Stomach (tissue), 19 donors: ENCODE data around the gene CFHR4. TPM values are rescaled to one million over a fixed set of nuclear protein-coding genes. Genes with fewer than 3 reads are reported as not detected.
"Not testable (repeated sequence)": the region's sequence is repeated elsewhere in the genome, so short reads cannot be mapped to it uniquely, and the experiment has no call there.

Source experiments
- DNase-seq, 2 donors: peaks; one replicate each; pipeline versions ENCODE4 v3.0.0 to v3.0.0-alpha.2; 2013 to 2019
- H3K27ac ChIP-seq, 5 donors: fragments of 200-600 bp in 4 of 5; sonication (generic) in 4 of 5; one replicate each; pipeline ENCODE4 v1.5.1; 2013 to 2019; ENCODE audit warnings: mild to moderate bottlenecking in 1 of 5, moderate library complexity in 1 of 5
- H3K27me3 ChIP-seq, 3 donors: fragments of 200-600 bp; sonication (generic); one replicate each; pipeline ENCODE4 v1.5.1; 2017 to 2019; ENCODE audit warnings: mixed run types in 1 of 3
- H3K36me3 ChIP-seq, 4 donors: fragments of 200-600 bp; sonication (generic); 1 replicate in 3 of 4; 2 replicates in 1 of 4; pipeline ENCODE4 v1.5.1; 2016 to 2019
- H3K4me1 ChIP-seq, 4 donors: fragments of 200-600 bp; sonication (generic); one replicate each; pipeline ENCODE4 v1.5.1; 2016 to 2019
- H3K4me3 ChIP-seq, 4 donors: fragments of 200-600 bp; sonication (generic) in 3 of 4; one replicate each; pipeline ENCODE4 v1.5.1; 2016 to 2019; ENCODE audit warnings: mild to moderate bottlenecking in 1 of 4
- H3K9me3 ChIP-seq, 4 donors: fragments of 200-600 bp; sonication (generic); one replicate each; pipeline ENCODE4 v1.5.1; 2016 to 2019
- EP300 ChIP-seq: sonication (generic); formaldehyde crosslinking; IDR thresholded peaks from one replicate; pipeline ENCODE4 v1.6.1; 2017; ENCODE audit warnings: antibody characterized with exemption
- POLR2A ChIP-seq, 4 donors: fragments of 450-650 bp; IDR thresholded peaks; one replicate each; pipeline ENCODE4 v1.6.1; 2016; ENCODE audit warnings: antibody characterized with exemption in 4 of 4, control low read depth in 2 of 4, mild to moderate bottlenecking in 1 of 4, moderate library complexity in 1 of 4
- POLR2AphosphoS5 ChIP-seq, 3 donors: sonication (generic); formaldehyde crosslinking; IDR thresholded peaks; one replicate each; pipeline ENCODE4 v1.6.1; 2016; ENCODE audit warnings: antibody characterized with exemption in 3 of 3
- WGBS, 5 donors: extraction: QIAGEN DNeasy Blood & Tissue Kit in 3 of 5; methylation state at CpG; one replicate each; pipeline versions ENCODE4 v1.1.5 to v1.1.7; 2013 to 2018; 5-methylcytosine and 5-hydroxymethylcytosine counted together
- intact Hi-C: fragments of 100-400 bp; cut with DNase I; formaldehyde crosslinking; loops from one replicate; pipeline ENCODE4 v1.15.1; 2023; ENCODE audit warnings: low total_unique reads
- long read RNA-seq, 10 donors: transcript quantifications; one replicate each; lab custom pipeline, GENCODE V29; 2026
- polyA plus RNA-seq, 3 donors: library from polyadenylated mRNA; stranded (reverse); fragments of 200-250 nt; gene quantifications; one replicate each; pipeline ENCODE4 v1.2.3, GENCODE V29; 2013
- total RNA-seq, 5 donors: library from RNA; depleted of rRNA; stranded (reverse); fragments of >200 nt; gene quantifications; one replicate each; pipeline versions ENCODE4 v1.1.0 to v1.2.3, GENCODE V29; 2014 to 2016
- TF ChIP-seq, protein P1 (sequence below), 7 experiments: fragments of 450-650 bp in 4 of 7; fragments of 200-600 bp in 3 of 7; sonication (generic) in 3 of 7; IDR thresholded peaks; one replicate each; pipeline ENCODE4 v1.5.1; 2016 to 2019; ENCODE audit warnings: antibody characterized with exemption in 7 of 7, control low read depth in 2 of 7, mild to moderate bottlenecking in 1 of 7
- donor health status: healthy with polysubstance abuse.
- donor health status: Bipolar disorder and iron deficiency.
- donor health status: healthy.

CFHR4 gene
- total RNA-seq (not detected), polyA plus RNA-seq (not detected)
- long read RNA-seq, donor 1: 0 reads
- long read RNA-seq, donor 2: 0 reads
- long read RNA-seq, donor 3: 0 reads
- long read RNA-seq, donor 4: 0 reads
- long read RNA-seq, donor 5: 0 reads
- long read RNA-seq, donor 6: 0 reads
- long read RNA-seq, donor 7: 0 reads
- long read RNA-seq, donor 8: 0 reads
- long read RNA-seq, donor 9: 0 reads
- long read RNA-seq, donor 10: 0 reads

DNA sequence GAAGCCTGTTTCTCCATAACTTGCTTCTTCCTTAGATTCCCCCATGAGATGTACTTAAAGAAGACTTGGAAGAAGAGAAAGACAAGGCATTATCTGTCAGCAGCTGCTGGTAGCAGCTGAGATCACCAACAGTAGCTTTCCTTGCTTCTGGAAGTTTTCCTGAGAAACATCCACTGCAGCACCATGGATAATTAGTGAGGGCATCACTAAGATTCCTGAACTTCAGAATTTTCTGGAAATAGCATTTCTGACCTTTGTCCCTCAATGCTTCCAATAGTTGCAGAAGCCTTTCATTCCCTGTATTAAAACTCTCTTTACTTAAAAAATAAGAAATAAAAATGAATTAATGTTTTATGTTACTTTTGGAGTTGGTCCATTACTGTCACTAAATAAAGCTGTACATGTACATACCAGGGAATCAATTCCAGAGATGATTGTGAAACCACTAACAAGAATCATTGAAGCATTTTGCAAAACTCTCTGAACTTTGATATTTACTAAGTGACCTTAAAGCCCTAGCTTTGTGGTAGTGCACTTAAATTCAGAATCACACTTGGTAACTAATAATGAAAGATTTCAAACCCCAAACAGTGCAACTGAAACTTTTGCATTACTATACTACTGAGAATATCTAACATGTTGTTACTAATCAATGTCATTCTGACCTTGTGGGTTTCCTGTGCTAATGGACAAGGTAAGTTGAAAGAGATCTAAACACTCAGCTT lies at the start of gene CFHR4:
Gene CFHR4 (plus strand): TSS at position 538 of the 725 bp plus-strand sequence. CDS start 99 bp downstream, at position 637.
- TF ChIP-seq POLR2AphosphoS5 (IDR thresholded peaks at IDR 0.05) (no peak), POLR2A (IDR thresholded peaks at IDR 0.05) (no peak), EP300 (no peak)
- TF ChIP-seq, protein P1, sequence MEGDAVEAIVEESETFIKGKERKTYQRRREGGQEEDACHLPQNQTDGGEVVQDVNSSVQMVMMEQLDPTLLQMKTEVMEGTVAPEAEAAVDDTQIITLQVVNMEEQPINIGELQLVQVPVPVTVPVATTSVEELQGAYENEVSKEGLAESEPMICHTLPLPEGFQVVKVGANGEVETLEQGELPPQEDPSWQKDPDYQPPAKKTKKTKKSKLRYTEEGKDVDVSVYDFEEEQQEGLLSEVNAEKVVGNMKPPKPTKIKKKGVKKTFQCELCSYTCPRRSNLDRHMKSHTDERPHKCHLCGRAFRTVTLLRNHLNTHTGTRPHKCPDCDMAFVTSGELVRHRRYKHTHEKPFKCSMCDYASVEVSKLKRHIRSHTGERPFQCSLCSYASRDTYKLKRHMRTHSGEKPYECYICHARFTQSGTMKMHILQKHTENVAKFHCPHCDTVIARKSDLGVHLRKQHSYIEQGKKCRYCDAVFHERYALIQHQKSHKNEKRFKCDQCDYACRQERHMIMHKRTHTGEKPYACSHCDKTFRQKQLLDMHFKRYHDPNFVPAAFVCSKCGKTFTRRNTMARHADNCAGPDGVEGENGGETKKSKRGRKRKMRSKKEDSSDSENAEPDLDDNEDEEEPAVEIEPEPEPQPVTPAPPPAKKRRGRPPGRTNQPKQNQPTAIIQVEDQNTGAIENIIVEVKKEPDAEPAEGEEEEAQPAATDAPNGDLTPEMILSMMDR (IDR thresholded peaks at IDR 0.05): no peak
- H3K9me3 ChIP-seq: peaks cover 0 to 10% (median 0%) of the 10 kb centered on the region in 4 donors
- no peak for DNase-seq
- intact Hi-C loops: no loop called here
- no peaks in the 10 kb centered on the region for H3K4me1 ChIP-seq
- H3K27ac ChIP-seq: no peak within 1 kb of the TSS
- H3K4me3 ChIP-seq: no peak within 1 kb of the TSS
- no peaks in the 10 kb centered on the region for H3K36me3 ChIP-seq
- H3K27me3 ChIP-seq: no peaks in the 10 kb centered on the region

DNA sequence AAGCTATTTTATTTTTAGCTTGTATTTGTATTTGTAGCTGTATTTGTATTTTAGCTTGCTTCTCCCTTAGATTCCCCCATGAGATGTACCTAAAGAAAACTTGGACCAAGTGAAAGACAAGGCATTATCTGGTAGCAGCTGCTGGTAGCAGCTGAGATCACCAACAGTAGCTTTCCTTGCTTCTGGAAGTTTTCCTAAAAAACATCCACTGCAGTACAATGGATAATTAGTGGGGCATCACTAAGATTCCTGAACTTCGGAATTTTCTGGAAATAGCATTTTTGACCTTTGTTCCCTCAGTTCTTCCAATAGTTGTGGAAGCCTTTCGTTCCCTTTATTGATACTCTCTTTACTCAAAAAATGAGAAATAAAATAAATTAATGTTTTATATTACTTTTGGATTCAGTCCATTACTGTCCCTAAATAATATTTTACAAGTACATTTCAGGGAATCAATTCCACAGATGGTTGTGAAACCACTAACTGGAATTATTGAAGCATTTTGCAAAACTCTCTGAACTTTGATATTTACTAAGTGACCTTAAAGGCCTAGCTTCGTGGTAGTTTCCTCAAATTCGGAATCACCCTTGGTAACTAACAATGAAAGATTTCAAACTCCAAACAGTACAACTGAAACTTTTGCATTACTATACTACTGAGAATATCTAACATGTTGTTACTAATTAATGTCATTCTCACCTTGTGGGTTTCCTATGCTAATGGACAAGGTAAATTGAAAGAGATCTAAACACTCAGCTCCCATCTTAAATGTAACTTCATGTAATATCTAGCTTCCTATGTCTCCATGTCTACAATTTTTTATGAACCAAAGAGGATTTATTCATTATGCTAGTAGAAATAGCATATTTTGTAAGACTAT lies 38.0 kb upstream of the CFHR4 start:
- H3K27me3 ChIP-seq, H3K27ac ChIP-seq, H3K4me1 ChIP-seq, DNase-seq, H3K36me3 ChIP-seq, H3K4me3 ChIP-seq, intact Hi-C loops, H3K9me3 ChIP-seq: not testable (repeated sequence)
- whole genome bisulfite sequencing, 5 donors: 67 to 83% (median 80%) methylated on average over 2 to 4 of the region's 4 CpGs

DNA sequence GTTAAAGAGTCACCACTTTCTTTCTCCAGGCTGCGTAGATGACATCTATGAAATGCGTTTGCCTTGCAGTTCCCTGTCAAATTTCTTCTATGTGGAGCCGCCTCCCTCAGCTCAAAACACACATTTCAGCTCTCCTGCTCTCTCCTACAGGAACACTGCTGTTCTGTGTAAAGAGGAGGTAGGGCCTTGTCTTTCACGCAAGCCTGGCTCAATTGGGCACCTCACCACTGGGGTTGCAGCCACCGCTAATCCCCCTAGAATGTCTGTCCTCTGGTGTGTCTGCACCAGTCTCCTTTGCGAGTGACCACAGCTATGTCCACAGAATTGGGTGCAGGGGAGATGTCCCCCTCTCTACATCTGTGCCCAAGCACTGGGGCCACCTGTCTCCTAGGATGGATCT lies 31.8 kb upstream of the CFHR4 start:
- Histone ChIP-seq H3K36me3 (no peaks in the 10 kb centered on the region), H3K27me3 (no peaks in the 10 kb centered on the region), H3K4me3 (no peak overlapping the region), H3K9me3 (no peaks in the 10 kb centered on the region), H3K4me1 (no peaks in the 10 kb centered on the region), H3K27ac (no peak overlapping the region)
- WGBS, 5 donors: 78 to 90% (median 83%) methylated on average over 6 of the region's 6 CpGs
- DNase-seq: no peak
- intact Hi-C loops: no loop called here
- TF ChIP-seq EP300 (no peak), POLR2AphosphoS5 (IDR thresholded peaks at IDR 0.05) (no peak)

DNA sequence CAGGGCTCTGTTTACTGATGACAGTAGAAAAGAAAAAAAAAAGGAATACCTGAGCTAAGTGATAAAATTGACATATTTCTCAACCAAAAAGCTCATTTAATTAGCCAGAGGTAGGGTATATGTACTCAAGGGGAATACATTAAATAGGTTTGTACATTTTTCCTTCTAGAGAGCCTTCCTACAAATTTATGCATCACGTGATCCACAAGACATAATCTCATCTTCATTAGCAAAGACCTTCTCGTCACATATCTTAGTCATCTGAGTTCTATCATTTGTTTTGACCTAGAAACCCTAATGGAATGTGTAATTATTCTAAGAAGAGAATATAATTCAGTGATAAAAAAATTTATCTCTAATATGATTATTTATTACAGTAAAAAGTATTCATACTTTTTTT lies 30.7 kb upstream of the CFHR4 start:
- Histone ChIP-seq H3K9me3 (no peaks in the 10 kb centered on the region), H3K4me3 (no peak overlapping the region), H3K4me1 (no peaks in the 10 kb centered on the region), H3K27ac (no peak overlapping the region), H3K36me3 (no peaks in the 10 kb centered on the region), H3K27me3 (no peaks in the 10 kb centered on the region)
- WGBS, 5 donors: 78 to 87% (median 84%) methylated on average over 2 of the region's 2 CpGs
- intact Hi-C loops: no loop called here
- TF ChIP-seq, protein P1 (IDR thresholded peaks at IDR 0.05): no peak
- TF ChIP-seq POLR2AphosphoS5 (IDR thresholded peaks at IDR 0.05): no peak
- TF ChIP-seq EP300: no peak
- no peak for TF ChIP-seq POLR2A (IDR thresholded peaks at IDR 0.05)
- no peak for DNase-seq

DNA sequence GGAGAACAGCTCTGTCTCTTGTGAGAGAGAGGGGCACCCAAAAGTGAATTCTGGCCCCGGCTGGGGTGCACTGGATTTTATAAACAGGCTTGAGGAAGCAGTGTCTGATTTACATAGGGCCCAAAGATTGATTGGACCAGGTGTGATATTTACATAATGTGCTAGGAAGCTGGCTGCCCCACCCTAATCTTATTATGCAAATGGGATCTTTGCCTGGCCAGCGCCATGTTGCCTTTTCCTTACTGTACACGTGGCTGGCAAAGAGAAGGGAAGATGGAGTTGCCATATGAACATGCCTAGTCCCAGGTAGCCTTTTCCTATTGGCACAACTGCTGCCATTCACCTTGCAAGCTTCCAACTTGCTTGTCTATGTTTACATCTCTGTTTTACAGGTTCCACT lies 29.0 kb upstream of the CFHR4 start:
- Histone ChIP-seq H3K36me3 (no peaks in the 10 kb centered on the region), H3K4me1 (no peaks in the 10 kb centered on the region), H3K27me3 (no peaks in the 10 kb centered on the region), H3K4me3 (no peak overlapping the region), H3K27ac (no peak overlapping the region), H3K9me3 (no peaks in the 10 kb centered on the region)
- intact Hi-C loops: no loop called here
- no peak for DNase-seq
- 53 to 77% (median 61%) methylated on average over 3 of the region's 3 CpGs for WGBS, 5 donors
- TF ChIP-seq POLR2AphosphoS5 (IDR thresholded peaks at IDR 0.05) (no peak), EP300 (no peak), POLR2A (IDR thresholded peaks at IDR 0.05) (no peak)
- TF ChIP-seq, protein P1 (IDR thresholded peaks at IDR 0.05): no peak
